SK-N-MC (cell line): Measurements from ENCODE around the gene NCOA1.

Experiments
- EZH2 ChIP-seq: fragments of 200-600 bp; sonication (generic); IDR thresholded peaks from one replicate; pipeline ENCODE4 v1.6.1; 2017; ENCODE audit warnings: antibody characterized with exemption
- POLR2AphosphoS5 ChIP-seq: IDR thresholded peaks from 2 replicates; pipeline ENCODE4 v1.6.1; 2012; ENCODE audit warnings: mild to moderate bottlenecking, low read depth, low read length, borderline replicate concordance

DNA sequence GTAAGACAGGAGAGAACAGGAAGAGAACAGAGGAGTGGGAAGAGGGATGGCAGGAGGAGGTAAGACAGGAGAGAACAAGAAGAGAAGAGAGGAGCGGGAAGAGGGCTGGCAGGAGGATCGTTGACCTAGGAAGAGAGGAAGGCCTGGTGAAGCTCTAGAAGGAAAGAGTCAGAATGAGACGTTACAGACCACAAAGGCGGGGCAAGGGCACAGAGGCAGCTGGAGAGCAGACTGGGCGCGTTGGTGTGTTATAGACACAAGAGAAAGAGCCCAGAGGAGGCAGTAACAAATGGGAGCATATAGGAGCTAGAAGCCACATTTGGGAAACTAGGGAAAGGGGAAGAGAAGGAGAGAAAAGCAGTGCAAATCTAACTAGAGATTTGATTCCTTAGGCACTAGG lies 275.6 kb downstream of the NCOA1 start:
- TF ChIP-seq EZH2, result no peak
- TF ChIP-seq POLR2AphosphoS5, result no peak
